Raji (cell line): ENCODE results near the gene ISLR.

Source experiments
- POLR2A ChIP-seq: IDR thresholded peaks from 2 replicates; pipeline ENCODE4 v1.6.1; 2011; ENCODE audit warnings: low read depth, low read length, control low read depth; ENCODE audit not compliant: insufficient read depth

ISLR gene

DNA sequence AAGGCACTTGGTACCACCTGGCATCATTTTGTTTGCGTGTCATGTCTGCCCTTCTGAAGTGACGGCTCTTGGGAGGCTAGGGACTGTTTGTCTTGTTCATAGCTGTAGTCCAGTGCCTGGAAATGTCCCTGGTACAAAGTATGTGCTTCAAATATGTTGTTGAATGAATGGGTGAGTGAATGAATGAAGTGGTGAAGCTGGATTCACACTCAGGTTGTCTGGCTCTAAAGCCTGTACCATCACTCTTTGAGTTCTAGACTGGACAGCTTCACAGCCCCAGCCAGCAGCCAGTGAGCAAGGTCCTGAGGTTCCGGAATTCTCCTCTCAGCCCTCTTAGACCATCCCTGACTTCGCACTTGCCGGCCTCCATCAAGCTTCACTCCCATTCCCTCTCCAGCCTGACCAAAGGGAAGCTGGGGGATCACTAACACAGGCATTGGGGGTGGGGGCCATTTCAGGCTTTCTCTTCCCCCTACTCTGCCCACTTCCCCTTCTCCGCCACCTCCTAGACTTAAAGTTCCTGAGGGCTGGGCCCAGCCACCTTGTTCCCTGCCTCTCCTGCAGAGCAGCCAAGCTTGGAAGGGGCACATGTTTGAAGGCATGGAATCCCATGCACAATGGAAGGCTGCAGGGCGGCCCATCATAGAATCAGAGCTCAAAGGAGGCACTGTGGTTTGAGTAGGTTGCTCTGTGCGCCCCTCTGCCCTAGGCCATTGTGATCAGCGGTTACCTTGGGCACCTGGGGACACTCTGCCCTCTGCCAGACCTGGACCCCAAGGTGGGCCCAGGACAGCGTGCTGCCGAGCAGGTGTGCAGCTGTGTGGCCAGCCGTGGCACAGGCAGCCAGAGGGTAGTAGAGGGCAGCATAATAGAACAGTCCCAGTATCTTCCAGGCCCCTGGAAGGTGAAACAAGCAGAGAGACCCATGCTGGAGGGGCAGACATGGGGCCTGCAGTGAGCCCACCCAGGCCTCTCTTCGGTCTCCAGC lies 21.4 kb downstream of the ISLR start:
- TF ChIP-seq POLR2A, result no peak

- no peak for TF ChIP-seq POLR2A
Measured at GRCh38 chr15:74196175-74196574, 22.7 kb downstream of the ISLR start.

DNA sequence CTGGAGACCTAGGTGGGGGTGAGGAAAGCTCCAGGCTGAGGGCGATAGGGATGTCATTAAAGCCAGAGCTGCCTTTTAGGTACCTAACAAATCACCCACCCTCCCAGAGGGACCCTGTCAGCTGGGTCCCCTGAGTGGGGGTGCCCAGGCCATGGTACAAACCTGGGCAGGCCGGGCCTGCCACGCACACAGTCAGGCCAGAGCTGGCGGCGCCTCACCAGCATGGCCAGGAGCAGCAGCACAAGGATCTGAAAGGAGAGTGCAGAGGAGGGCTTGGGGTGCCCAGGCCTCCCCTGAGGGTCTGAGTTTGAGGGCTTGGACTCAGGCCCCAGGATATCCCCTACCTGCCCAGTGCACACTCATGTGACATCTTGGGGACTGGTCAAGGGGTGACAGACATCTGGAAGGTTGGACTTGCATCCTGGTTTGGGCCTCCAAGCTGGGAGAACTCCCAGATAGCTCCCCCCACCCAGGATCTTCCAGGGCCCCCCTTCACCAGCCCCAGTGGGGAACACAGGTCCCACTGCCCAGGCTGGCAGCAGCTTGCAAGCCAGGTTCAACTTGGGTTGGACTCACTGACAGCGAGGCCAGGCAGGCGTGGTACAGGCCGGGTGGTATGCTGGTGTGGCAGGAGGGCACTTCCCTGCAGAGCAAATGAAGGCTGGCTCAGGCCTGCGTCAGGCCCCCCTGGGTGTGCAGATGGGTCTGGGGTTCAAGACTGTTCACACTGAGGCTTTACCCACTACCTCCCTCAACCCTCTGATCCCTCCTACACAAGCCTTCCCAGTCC lies 23.9 kb downstream of the ISLR start:
- no peak for TF ChIP-seq POLR2A

GRCh38 chr15:74199297-74199652 lies 25.8 kb downstream of the ISLR start:
- no peak for TF ChIP-seq POLR2A

GRCh38 chr15:74200412-74200815 lies 26.9 kb downstream of the ISLR start:
- no peak for TF ChIP-seq POLR2A

- TF ChIP-seq POLR2A, result no peak
Measured at GRCh38 chr15:74200871-74201419, 27.4 kb downstream of the ISLR start.

- TF ChIP-seq POLR2A, result no peak
Measured at GRCh38 chr15:74201710-74202420, 28.4 kb downstream of the ISLR start.

- no peak for TF ChIP-seq POLR2A
Measured at GRCh38 chr15:74202452-74203401, 29.2 kb downstream of the ISLR start, which contains the start of gene STRA6. Gene STRA6 (minus strand): TSS chr15:74202787. CDS start chr15:74202267, 520 bp downstream.

DNA sequence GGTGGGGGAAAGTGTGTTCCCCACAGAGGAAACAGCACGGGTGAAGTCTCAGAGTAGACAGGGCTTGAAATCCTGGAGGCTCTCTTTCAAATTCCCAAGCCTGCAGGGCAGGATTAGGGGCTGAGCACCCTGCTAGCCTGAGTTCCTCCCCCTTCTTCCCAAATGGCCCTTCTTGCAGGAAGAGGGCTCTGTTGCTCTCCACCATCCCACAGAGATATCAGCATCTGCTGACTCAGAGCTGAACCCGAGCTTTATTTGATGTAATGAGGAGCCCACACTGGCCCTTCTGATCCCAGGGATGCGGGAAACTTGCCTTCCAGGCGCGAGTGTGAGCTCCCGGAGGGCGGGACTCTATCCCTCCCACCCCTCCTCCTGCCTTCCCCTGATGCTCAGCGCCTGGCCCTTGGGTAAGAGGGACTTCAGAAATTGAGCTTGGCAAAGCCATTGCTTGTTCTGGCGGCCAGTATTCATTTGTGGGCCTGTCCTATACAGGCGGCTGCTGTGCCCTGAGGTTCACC lies 30.5 kb downstream of the ISLR start:
- TF ChIP-seq POLR2A, result no peak

DNA sequence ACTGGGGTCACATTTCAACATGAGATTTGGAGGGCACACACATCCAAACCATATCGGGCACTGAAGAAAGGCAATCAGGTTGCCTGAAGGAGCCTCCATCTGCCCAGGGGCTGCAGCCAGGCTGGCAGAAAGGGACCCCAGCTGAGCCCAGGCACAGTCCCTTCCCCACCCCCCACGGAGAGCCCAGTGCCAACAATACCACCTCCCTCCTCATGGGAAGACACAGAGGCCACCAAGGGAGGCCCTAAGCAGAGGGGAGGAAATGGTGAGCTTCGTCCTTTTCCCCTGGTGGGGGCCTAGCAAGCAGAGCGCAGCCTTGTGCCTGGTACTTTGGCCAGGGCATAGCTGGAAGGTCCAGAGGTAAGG lies 32.1 kb downstream of the ISLR start:
- no peak for TF ChIP-seq POLR2A

- no peak for TF ChIP-seq POLR2A
Measured at GRCh38 chr15:74206801-74207281, 33.3 kb downstream of the ISLR start.

GRCh38 chr15:74207652-74208440 lies 34.3 kb downstream of the ISLR start:
- TF ChIP-seq POLR2A, result no peak

DNA sequence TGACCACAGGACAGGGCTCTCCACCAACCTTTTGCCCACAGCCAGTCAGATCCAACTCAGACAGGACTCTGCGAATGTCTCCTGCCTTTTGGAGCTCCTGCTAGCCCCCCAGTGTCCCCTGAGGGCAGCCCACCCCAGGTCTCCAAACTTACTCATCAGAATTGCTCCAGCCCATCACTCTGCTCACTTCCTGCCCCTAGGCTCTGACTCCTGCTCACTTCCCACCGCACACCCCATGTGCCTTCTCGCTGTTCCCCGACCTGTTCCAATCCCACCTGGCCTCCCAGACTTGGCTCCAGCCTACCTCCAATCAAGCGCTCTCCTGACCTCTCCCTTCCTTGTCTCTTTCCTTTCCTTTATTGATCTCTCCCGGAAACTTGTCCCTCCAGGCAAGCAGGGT lies 35.0 kb downstream of the ISLR start:
- no peak for TF ChIP-seq POLR2A
